ENCODE measurements around the gene ADAM10. TPM values are rescaled to one million over a fixed set of nuclear protein-coding genes. Genes with fewer than 3 reads are reported as not detected.
"Not testable (repeated sequence)": the region's sequence is repeated elsewhere in the genome, so short reads cannot be mapped to it uniquely, and the experiment has no call there.

Gene ADAM10
- total and polyA plus RNA-seq, 2 experiments from 2014 or later = 110 to 163 TPM

GRCh38 chr15:58604455-58604923, 145.0 kb downstream of the ADAM10 start:
- DNase-seq (ENCODE audit: low read depth in 1 of 2, low spot score in 1 of 2) = no peak
- no peaks in the 10 kb centered on the region for H3K4me1 ChIP-seq (ENCODE audit: low read depth)
- H3K9me3 ChIP-seq (ENCODE audit: low read depth) = no peaks in the 10 kb centered on the region
- no peak overlapping the region for H3K27ac ChIP-seq
- peaks cover 2% of the 10 kb centered on the region for H3K36me3 ChIP-seq
- H3K4me3 ChIP-seq = no peak overlapping the region
- TF ChIP-seq CTCF (IDR thresholded peaks at IDR 0.05; ENCODE audit: low read depth, low read length) = no peak
- H3K27me3 ChIP-seq = no peaks in the 10 kb centered on the region

- H3K4me1 ChIP-seq (ENCODE audit: low read depth); DNase-seq (ENCODE audit: low read depth in 1 of 2, low spot score in 1 of 2); H3K27ac ChIP-seq; H3K9me3 ChIP-seq (ENCODE audit: low read depth); H3K36me3 ChIP-seq; H3K4me3 ChIP-seq; H3K27me3 ChIP-seq: not testable (repeated sequence)
Measured at GRCh38 chr15:58603927-58604326, 145.6 kb downstream of the ADAM10 start.

- Histone ChIP-seq H3K27me3 (no peaks in the 10 kb centered on the region), H3K9me3 (ENCODE audit: low read depth) (no peaks in the 10 kb centered on the region), H3K4me1 (ENCODE audit: low read depth) (no peaks in the 10 kb centered on the region), H3K4me3 (no peak overlapping the region), H3K27ac (no peak overlapping the region), H3K36me3 (no peaks in the 10 kb centered on the region)
- DNase-seq (ENCODE audit: low read depth in 1 of 2, low spot score in 1 of 2) = no peak
- TF ChIP-seq CTCF (IDR thresholded peaks at IDR 0.05; ENCODE audit: low read depth, low read length) = no peak
Measured at GRCh38 chr15:58602823-58603222, 146.7 kb downstream of the ADAM10 start.

DNA sequence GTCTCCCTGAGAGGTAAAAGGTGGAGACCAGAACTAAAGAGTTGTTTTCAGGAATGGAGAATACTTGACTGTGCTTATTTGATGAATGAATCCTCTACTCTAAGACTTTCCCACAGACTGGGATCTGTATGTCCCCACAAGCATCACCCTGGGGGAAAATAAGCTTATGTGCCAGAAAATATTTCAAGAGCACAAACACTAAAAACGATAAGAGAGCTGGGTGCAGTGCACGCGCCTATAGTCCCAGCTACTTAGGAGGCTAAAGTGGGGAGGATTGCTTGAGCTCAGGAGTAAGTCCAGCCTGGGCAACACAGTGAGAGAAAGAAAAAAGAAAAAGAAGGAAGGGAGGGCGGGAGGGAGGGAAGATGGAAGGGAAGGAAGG, 150.7 kb downstream of the ADAM10 start:
- no peaks in the 10 kb centered on the region for H3K27me3 ChIP-seq
- H3K27ac ChIP-seq = no peak overlapping the region
- no peak overlapping the region for H3K4me3 ChIP-seq
- TF ChIP-seq CTCF (IDR thresholded peaks at IDR 0.05; ENCODE audit: low read depth, low read length) = no peak
- peaks cover 13% of the 10 kb centered on the region for H3K36me3 ChIP-seq
- H3K4me1 ChIP-seq (ENCODE audit: low read depth) = no peaks in the 10 kb centered on the region
- H3K9me3 ChIP-seq (ENCODE audit: low read depth) = no peaks in the 10 kb centered on the region
- no peak for DNase-seq (ENCODE audit: low read depth in 1 of 2, low spot score in 1 of 2)

- Histone ChIP-seq H3K4me1 (ENCODE audit: low read depth) (no peaks in the 10 kb centered on the region), H3K9me3 (ENCODE audit: low read depth) (no peaks in the 10 kb centered on the region), H3K36me3 (peaks cover 13% of the 10 kb centered on the region), H3K27me3 (no peaks in the 10 kb centered on the region), H3K27ac (no peak overlapping the region), H3K4me3 (no peak overlapping the region)
- TF ChIP-seq CTCF (IDR thresholded peaks at IDR 0.05; ENCODE audit: low read depth, low read length) = no peak
- DNase-seq (ENCODE audit: low read depth in 1 of 2, low spot score in 1 of 2) = no peak
Measured at GRCh38 chr15:58597943-58598828, 151.3 kb downstream of the ADAM10 start.

- Histone ChIP-seq H3K36me3 (peaks cover 13% of the 10 kb centered on the region), H3K4me1 (ENCODE audit: low read depth) (peaks cover 6% of the 10 kb centered on the region), H3K27me3 (no peaks in the 10 kb centered on the region), H3K9me3 (ENCODE audit: low read depth) (no peaks in the 10 kb centered on the region), H3K27ac (peak overlapping the region; percentile 31), H3K4me3 (no peak overlapping the region)
- DNase-seq (ENCODE audit: low read depth in 1 of 2, low spot score in 1 of 2) = no peak
- TF ChIP-seq CTCF (IDR thresholded peaks at IDR 0.05; ENCODE audit: low read depth, low read length) = no peak
Measured at GRCh38 chr15:58595516-58596263, 153.8 kb downstream of the ADAM10 start.

Measured in cardiac muscle cell (in vitro differentiated cells and primary cell).